Neural progenitor cell (in vitro differentiated cells): ENCODE results near the gene ABCC10. TPM values are rescaled to one million over a fixed set of nuclear protein-coding genes. Genes with fewer than 3 reads are reported as not detected.

ENCODE experiments used
- microRNA-seq: library from miRNA; unstranded; fragments of <30 nt; microRNA quantifications from one replicate; pipeline ENCODE4, GENCODE V29; 2016
- small RNA-seq: library from RNA; depleted of rRNA; stranded (forward); fragments of <200 nt; gene quantifications from one replicate; pipeline ENCODE3, GENCODE V24; 2015
- total RNA-seq: library from RNA; depleted of rRNA; stranded (reverse); fragments of >200 nt; gene quantifications from 2 replicates; pipeline ENCODE4 v1.2.3, GENCODE V29; 2015; ENCODE audit warnings: low replicate concordance

The ABCC10 gene
- total RNA-seq, 1 donor from 2014 or later, result 10.1 TPM

Small RNA genes lying within 50 kb of the gene (microRNA-seq; reads per million reads assigned to microRNA genes)
- gene MIR6780B, result not detected

Small RNA genes lying within 50 kb of the gene (small RNA-seq; reads per million reads assigned to genes)
- gene MIR6780B, result not detected
- not detected for gene RNU6-1113P

Other genes starting within 250 kb of the ABCC10 start
- gene CUL9, start 245.3 kb upstream of the ABCC10 start, total RNA-seq, result 14.1 and 25.9 TPM in 2 replicates
- gene DNPH1, start 198.1 kb upstream of the ABCC10 start, total RNA-seq, result 25.2 and 113 TPM in 2 replicates
- gene TTBK1, start 184.1 kb upstream of the ABCC10 start, total RNA-seq, result 1.7 and 3.2 TPM in 2 replicates
- gene SLC22A7, start 129.3 kb upstream of the ABCC10 start, total RNA-seq, result not detected in 2 replicates
- gene CRIP3, start 118.7 kb upstream of the ABCC10 start, total RNA-seq, result 21.3 and 35.4 TPM in 2 replicates
- 17.6 TPM in 2 replicates for gene ZNF318, start 57.9 kb upstream of the ABCC10 start, total RNA-seq
- gene DLK2, start 28.0 kb downstream of the ABCC10 start, total RNA-seq, result 1.1 TPM in 1 of 2 replicates, not detected in the other
- gene TJAP1, start 50.0 kb downstream of the ABCC10 start, total RNA-seq, result 12.9 and 31.4 TPM in 2 replicates
- gene LRRC73, start 82.8 kb downstream of the ABCC10 start, total RNA-seq, result 0.37 TPM in 1 of 2 replicates, not detected in the other
- gene YIPF3, start 89.4 kb downstream of the ABCC10 start, total RNA-seq, result 102 and 117 TPM in 2 replicates
- 23.2 and 24.4 TPM in 2 replicates for gene POLR1C, start 89.5 kb downstream of the ABCC10 start, total RNA-seq
- 62.5 and 65.0 TPM in 2 replicates for gene XPO5, start 148.5 kb downstream of the ABCC10 start, total RNA-seq
- 10.7 and 17.0 TPM in 2 replicates for gene POLH, start 148.6 kb downstream of the ABCC10 start, total RNA-seq
- 45.5 and 77.1 TPM in 2 replicates for gene GTPBP2, start 201.7 kb downstream of the ABCC10 start, total RNA-seq
- 52.0 and 88.1 TPM in 2 replicates for gene MAD2L1BP, start 208.3 kb downstream of the ABCC10 start, total RNA-seq
- gene RSPH9, start 217.5 kb downstream of the ABCC10 start, total RNA-seq, result 0.47 and 1.4 TPM in 2 replicates